ENCODE measurements around the gene ENAM. TPM values are rescaled to one million over a fixed set of nuclear protein-coding genes. Genes with fewer than 3 reads are reported as not detected.

The ENAM gene
- total and polyA plus RNA-seq, 2 of the 13 experiments (the other 11 are each of a cell fraction or from before 2014, with no cell fraction given), result not detected

DNA sequence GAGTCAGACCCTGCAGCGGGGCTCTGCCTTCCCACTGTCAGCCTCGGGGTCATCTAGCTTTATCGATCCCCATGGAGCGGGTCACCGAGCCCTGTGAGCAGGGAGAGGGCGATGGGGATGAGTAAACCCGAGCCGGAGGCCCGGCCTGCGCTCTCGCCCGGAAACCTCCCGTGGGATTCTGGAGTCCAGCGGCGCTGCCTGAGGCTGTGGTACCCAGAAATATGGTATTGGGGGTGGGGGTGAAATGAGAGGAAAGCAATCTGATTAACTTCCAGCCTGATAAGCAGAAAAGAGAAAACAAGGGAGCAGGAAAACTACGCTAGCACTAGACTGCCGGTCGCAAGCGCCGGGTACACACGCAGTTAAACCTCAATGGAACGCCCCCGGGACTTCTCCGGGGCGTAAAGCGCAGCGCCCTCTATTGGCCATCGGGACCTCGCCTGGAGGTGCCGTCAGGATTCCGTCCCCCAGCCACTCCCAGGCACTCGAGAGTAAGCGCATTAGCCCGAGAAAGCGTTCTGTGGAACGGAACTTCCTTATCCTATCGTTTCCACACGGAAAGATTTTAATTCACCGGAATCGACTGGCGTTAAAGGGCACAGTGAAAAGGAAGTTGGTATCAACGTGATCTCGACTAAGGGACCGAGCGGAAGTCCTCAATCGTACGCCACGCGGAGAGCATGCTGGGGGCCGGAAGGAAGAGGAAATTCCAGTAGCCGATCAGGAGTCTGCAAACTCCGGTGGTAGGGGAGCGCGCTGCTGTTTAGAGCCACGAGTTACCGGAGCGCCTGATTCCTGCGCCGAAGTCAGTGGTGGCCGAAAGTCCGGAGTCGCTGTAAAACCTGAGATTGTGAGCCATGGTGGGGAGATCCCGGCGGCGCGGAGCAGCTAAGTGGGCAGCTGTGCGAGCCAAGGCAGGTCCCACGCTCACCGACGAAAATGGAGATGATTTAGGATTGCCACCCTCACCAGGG, 59.6 kb downstream of the ENAM start, which contains the start of gene UTP3 (continued):
- TF ChIP-seq NR2F2 (IDR thresholded peaks at IDR 0.05; ENCODE audit: borderline replicate concordance, low read depth) (no peak; the same call in 1 of the 2 replicates), ZFY (CRISPR knock-in tag; IDR thresholded peaks at IDR 0.05) (peak; percentile 93), ZNF441 (CRISPR knock-in tag; IDR thresholded peaks at IDR 0.05; ENCODE audit: borderline replicate concordance) (peak; percentile 90), ZNF235 (CRISPR knock-in tag; IDR thresholded peaks at IDR 0.05; ENCODE audit: borderline replicate concordance) (no peak), TAF1 (CRISPR knock-in tag; IDR thresholded peaks at IDR 0.05) (peak; percentile 79), SMAD1 (CRISPR knock-in tag; IDR thresholded peaks at IDR 0.05; ENCODE audit: borderline replicate concordance, low read depth) (peak; percentile 50; the same call in 1 of the 2 replicates), CEBPG (CRISPR knock-in tag; IDR thresholded peaks at IDR 0.05) (peak; percentile 49), MIER2 (CRISPR knock-in tag; IDR thresholded peaks at IDR 0.05) (peak; percentile 86), ZNF510 (CRISPR knock-in tag; IDR thresholded peaks at IDR 0.05; ENCODE audit: low read depth) (no peak), XRCC5 (optimal IDR thresholded peaks at IDR 0.05; ENCODE audit: low read length) (peak; percentile 99), CHD2 (IDR thresholded peaks at IDR 0.05; ENCODE audit: low read depth, low read length) (peak; percentile 61; the same call in 1 of the 2 replicates), HNRNPH1 (optimal IDR thresholded peaks at IDR 0.05; ENCODE audit: low read depth, low read length) (no peak), NFIC (IDR thresholded peaks at IDR 0.05; ENCODE audit: low read length) (0 out of 2 replicates have a peak, but pooled peaks have one; percentile 68), ZFP90 (CRISPR knock-in tag; IDR thresholded peaks at IDR 0.05; ENCODE audit: borderline replicate concordance) (no peak; the same call in 1 of the 2 replicates), ZFAT (CRISPR knock-in tag; conservative IDR thresholded peaks at IDR 0.05) (0 out of 2 replicates have a peak, but pooled peaks have one; percentile 16), SP5 (CRISPR knock-in tag; IDR thresholded peaks at IDR 0.05; ENCODE audit: borderline replicate concordance, low read depth) (0 out of 2 replicates have a peak, but pooled peaks have one; percentile 26), RARA (CRISPR knock-in tag; IDR thresholded peaks at IDR 0.05) (no peak), PAWR (CRISPR knock-in tag; IDR thresholded peaks at IDR 0.05; ENCODE audit: borderline replicate concordance) (0 out of 2 replicates have a peak, but pooled peaks have one; percentile 59), ZNF563 (CRISPR knock-in tag; IDR thresholded peaks at IDR 0.05) (peak; percentile 62), ZNF577 (CRISPR knock-in tag; IDR thresholded peaks at IDR 0.05; ENCODE audit: borderline replicate concordance, low read depth) (no peak), PRDM15 (CRISPR knock-in tag; IDR thresholded peaks at IDR 0.05) (peak; percentile 69), REL (CRISPR knock-in tag; conservative IDR thresholded peaks at IDR 0.05) (no peak; the same call in 1 of the 2 replicates), SRSF9 (IDR thresholded peaks at IDR 0.05; ENCODE audit: borderline replicate concordance, insufficient read depth, low read depth, low read length, poor library complexity, severe bottlenecking) (no peak), ZNF431 (CRISPR knock-in tag; IDR thresholded peaks at IDR 0.05; ENCODE audit: borderline replicate concordance, low read depth) (peak; percentile 45; the same call in 1 of the 2 replicates)
- TF ChIP-seq, protein P1, sequence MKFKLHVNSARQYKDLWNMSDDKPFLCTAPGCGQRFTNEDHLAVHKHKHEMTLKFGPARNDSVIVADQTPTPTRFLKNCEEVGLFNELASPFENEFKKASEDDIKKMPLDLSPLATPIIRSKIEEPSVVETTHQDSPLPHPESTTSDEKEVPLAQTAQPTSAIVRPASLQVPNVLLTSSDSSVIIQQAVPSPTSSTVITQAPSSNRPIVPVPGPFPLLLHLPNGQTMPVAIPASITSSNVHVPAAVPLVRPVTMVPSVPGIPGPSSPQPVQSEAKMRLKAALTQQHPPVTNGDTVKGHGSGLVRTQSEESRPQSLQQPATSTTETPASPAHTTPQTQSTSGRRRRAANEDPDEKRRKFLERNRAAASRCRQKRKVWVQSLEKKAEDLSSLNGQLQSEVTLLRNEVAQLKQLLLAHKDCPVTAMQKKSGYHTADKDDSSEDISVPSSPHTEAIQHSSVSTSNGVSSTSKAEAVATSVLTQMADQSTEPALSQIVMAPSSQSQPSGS (CRISPR knock-in tag; IDR thresholded peaks at IDR 0.05), result peak; percentile 86; the same call in 1 of the 2 replicates
